Suppressor macrophage (primary cell): Measurements from ENCODE around the gene KCNJ10.
A peak's percentile ranks its signal among the peaks of the same experiment; 100 is the strongest.

Experiments used
- DNase-seq, 4 experiments: peaks; one replicate each; pipeline ENCODE4 v3.0.0-alpha.2; 2020 to 2022

KCNJ10 gene

DNA sequence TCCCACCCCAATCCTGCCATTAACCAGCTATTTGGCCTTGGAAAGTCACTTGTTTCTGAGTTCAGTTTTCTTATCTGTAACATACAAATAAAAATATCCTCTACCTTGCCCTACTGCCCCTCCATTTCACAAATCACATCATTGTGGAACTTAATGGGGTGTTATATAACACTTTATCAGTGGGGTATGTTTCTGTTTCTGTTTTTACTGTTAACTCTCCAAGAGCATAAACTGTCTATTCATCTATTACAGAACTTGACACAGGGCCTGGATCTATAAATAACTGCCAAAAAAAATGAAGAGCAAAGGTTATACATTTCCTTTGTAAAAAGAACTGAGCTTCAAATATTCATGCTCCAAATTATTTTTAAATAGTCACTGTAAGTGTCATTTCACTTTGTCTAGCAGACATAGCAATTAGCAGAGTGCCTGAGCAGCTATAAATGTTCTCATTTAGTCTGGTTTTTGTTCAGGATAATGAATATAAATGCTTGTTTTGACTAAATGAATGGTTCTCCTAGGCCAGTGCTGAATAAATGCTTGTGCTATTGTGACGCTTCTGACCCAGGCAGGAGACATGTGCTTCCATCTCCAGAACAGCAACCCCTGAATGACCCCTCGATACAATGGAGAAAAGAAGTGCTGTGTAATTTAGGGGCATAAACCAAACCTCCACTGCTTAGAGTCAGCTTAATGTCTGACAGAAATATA, 45.6 kb downstream of the KCNJ10 start:
- no peak for DNase-seq

DNA sequence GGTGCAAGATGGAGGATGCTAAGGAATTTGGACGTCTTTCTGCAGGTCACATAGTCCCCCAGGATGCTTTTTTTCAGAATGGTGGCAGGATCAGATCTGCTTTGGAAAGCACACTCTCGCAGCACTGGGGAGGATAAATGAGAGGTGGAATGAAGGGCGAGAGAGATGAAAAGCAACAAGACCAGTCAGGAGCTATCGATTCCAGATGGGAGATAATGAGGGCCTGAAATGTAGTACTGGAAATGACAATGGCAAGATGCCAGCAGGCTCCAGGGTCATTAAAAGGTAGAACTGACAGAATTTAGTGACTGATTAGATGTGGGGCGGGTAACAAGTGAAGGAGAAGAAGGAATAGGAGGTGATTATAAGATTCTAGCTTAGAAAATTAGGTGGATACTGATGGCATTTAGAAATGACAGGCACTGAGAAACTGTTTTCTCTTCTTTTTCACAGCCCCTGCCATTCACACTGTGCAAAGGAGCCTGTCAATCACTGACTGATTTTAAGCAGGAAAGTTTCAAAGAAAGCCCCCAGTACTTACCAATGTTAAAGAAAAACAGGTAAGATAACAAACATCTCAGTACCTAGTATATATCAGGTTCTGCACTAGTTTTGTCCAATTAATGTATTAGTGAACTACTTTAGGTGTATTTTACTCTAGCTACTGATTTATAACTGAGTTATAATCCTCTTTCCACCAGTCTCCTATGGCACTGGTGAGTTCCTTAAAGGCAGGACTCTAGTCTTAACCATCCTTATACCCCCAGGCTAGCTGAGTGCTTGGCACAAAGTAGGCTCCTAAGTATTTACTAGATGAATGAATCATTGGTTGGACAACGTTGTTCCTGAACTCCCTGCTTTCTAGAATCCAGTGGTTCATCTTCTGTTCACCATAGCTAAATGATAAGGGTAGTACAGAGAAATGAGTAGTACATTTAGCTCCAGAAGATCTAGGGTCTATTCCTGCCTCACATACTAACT, 47.3 kb downstream of the KCNJ10 start:
- DNase-seq: no peak

DNA sequence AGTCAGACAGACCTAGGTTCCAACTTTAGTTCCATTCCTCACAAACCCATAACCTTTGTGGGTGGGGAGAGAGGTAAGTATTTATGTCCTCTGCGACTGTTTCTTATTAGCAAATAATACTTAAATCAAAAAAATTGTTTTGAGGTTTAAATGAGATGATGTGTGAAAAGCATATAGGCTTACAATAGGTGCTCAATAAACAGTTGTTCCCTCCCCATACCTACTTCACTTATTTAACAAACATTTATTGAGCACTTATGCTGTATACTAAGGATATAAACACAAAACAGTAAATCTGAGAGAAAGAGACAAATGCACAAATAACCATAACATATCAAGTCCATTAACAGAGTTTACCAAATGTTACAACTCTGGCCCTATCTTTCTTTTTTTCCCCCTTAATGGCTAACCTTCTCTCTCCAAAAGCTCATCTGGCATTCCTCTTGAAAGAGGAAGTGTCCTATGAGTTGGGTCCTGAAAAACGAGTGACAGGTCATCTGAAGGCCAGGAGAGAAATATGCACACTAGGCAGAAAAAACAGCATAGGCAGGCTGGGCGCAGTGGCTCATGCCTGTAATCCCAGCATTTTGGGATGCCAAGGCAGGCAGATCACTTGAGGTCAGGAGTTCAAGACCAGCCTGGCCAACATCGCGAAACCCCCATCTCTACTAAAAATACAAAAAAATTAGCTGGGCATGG, 48.4 kb downstream of the KCNJ10 start:
- peak in 2 of 4 experiments; percentile 23 to 34 for DNase-seq

DNA sequence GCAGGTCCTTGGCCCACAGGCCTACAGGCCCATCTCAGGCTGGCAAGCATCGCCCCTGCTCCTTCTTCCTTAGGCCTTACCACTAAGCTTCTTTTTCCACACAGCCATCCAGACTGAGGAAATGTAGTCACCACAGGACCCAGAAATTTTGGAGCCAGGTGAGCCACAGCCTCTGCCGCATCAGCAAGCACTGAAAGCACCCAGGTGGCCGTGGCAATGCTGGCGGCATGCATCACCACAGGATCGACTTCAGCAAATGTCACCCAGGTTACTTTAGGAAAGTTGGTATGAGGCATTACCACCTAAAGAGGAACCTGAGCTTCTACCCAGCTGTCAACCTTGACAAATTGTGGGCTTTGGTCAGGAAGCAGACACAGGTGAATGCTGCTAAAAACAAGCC, 49.8 kb downstream of the KCNJ10 start:
- DNase-seq: no peak

GRCh38 chr1:160018900-160019299, 51.1 kb downstream of the KCNJ10 start:
- peak in 3 of 4 experiments; percentile 19 to 35 (median 22) for DNase-seq

DNA sequence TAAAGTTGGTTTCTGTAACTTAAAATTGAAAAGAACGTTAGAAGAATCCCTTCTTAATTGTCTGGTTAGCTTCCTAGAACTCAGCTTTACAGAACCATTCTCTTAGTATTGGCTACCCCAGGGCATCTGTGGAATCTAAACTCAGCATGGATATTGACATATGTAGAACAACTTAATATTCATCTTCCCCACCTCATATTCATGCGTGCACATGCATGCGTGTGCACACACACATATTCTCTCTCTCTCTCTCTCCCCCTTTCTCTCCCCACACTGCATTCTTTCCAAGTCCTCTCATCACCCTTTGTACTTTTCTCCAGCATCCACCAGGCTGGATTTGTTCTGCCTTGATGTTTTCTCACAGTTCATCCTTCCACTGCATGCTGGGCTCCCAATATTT, 51.6 kb downstream of the KCNJ10 start:
- no peak for DNase-seq

DNA sequence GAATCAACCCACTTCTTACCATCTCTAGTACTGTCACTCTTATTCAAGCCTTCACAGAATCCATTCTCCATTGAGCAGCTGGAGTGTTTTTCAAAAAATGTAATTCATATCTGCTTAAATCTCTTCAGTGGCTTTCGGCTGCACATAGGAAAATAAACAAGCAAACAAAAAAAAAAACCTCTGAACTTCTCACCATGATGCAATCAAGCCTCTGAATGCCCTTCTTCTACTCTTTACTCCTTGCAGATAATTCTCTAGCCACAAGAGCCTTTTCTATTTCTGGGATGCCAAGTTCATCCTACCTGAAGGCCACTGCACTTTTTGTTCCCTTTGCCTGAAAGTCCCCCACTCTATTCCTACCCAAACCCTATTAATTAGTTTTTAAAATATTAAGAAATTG, 52.4 kb downstream of the KCNJ10 start:
- no peak for DNase-seq

- DNase-seq: no peak
Measured at GRCh38 chr1:160011781-160012180, 58.2 kb downstream of the KCNJ10 start.

DNA sequence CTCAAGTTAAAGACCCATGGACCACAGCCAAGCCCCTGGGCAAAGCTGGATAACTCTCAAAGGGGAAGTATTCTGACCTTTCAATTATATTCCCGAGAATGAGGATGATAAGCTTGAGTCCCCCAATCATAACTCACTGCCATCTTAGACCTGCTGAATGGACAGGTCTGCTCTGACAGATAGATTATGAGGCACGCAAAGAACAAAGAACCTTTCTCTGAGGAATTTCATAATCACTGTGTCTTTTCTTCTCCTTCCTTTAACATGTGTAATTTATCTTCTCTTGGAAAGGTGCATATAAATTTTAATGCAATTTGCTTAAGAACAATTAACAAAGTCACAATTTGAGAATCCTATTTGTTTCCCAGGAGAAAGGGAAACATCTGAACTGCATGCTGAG, 60.2 kb downstream of the KCNJ10 start:
- no peak for DNase-seq

GRCh38 chr1:160009081-160009480, 60.9 kb downstream of the KCNJ10 start:
- peak in 3 of 4 experiments; percentile 19 to 80 (median 44) for DNase-seq

GRCh38 chr1:160007577-160008200, 62.3 kb downstream of the KCNJ10 start:
- DNase-seq: peak in 3 of 4 experiments; percentile 44 to 59 (median 46)

DNA sequence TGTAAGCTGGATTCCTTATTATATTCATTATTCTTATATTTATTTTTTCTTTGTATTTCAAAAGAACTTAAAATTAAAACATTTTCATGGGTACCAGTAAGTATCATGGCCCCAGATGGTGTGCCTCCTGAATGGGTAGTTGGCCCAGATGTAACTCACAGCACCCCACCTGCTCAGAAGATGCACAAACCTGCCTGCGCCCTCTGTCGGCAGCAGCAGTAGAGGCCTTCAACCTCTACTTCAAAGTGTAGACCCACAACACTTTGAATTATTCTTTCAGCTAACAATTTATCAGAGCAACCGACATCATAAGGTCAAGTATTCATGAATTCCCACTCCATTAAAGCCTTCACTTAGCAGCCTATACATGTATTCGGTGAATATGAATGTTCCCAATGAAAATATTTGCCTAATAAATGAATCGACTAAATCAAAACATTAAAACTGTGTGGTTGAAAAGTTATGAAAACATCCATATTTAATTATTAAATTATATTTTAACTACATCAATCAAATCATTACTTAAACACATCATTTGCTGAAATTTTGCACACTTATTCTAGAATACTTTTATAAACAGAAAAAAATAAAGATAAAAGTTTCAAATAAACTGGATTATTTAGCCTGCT, 63.5 kb downstream of the KCNJ10 start:
- peak; percentile 66 to 87 (median 82) for DNase-seq

DNA sequence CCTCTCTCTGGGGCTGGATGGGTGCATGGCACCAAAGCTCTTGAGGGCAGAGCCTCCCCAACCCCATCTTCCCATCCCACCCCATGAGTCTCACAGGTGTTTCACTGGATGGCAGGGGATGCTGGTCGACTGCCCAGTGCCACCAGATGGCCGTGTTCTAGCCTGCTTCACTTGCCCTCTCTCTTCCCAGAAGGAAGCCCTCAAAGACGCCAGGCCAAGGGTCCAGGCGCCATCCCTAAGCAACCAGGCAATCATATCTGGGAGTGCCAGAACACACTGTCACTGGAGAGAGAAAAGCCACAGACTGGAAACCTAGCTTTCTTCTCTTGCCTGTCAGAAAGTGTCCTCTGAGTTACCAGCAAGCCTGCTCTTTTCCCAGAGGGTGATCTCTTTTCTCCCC, 64.9 kb downstream of the KCNJ10 start:
- no peak for DNase-seq

DNA sequence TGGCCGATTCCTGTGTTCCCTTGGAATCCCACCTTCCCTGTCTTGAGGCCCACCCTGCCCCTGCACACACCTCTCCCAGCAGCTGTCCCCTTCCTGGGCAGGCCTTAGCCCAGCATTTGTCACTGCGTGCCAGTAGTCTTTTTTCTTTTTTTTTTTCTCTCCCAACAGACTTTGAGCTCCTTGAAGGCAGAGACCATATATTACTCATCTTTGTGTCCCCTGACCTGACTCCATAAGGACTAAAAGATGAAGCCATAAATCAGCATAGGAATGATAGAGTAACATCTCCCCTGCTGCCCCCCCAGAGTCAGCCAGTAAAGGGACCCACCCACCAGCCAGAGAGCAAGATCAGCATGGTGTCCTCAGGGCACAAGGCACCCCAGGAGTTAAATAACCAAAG, 65.5 kb downstream of the KCNJ10 start:
- no peak for DNase-seq

DNA sequence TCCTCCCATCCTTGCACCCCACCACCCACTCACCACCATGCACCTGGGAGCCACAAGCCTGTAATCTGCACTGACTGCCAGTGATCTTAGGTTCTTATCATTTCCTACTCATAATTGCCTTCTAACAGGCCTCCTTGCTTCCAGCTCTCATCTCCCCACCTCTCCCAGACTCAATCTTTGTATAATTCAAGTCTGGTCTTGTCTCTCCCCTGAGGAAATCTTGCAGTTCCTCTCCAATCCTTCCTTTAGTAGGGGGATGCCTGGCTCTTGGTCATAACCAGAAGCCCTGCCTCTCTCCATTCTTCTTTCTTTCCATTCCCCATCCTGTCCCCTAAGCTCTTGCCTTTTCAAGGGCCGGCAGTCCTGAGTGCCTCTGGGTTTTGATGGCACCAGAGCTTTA, 66.0 kb downstream of the KCNJ10 start:
- DNase-seq: no peak

- DNase-seq: no peak
Measured at GRCh38 chr1:160001440-160001839, 68.5 kb downstream of the KCNJ10 start.

- no peak for DNase-seq
Measured at GRCh38 chr1:159999204-159999603, 70.8 kb downstream of the KCNJ10 start.

DNA sequence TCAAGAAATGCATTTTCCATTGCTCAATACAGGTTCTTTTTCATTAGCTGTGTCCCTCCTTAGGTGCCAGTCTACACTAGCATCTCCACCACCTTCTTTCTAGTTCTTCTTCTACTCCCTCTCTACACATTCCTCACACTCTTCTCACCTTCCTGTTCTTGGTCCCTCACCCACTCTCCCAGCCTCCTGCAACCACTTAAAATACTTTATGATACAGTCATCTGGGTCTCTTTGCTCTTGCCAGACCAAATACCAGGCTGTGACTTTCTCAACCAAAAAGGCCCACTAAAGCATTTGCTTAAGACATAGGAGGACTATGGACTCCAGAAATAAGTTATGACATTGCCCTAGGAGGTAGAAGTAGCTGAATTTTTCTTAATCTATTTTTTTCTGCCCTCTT, 73.3 kb downstream of the KCNJ10 start:
- DNase-seq: no peak

DNA sequence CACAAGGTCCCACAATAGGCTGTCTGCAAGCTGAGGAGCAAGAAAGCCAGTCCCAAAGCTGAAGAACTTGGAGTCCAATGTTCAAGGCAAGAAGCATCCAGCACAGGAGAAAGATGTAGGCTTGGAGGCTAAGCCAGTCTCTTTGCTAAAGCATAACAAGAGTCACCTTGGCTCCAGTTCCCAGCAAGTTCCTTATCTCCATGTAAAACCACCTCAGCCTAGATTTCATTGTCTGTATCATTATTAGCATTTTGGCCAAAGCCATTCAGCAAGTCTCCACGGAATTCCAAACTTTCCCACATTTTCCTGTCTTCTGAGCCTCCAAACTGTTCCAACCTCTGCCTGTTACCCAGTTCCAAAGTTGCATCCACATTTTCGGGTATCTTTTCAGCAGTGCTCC, 75.1 kb downstream of the KCNJ10 start:
- DNase-seq: no peak

- no peak for DNase-seq
Measured at GRCh38 chr1:159993911-159994310, 76.0 kb downstream of the KCNJ10 start.

GRCh38 chr1:159992161-159992560, 77.8 kb downstream of the KCNJ10 start:
- DNase-seq: no peak

- peak; percentile 43 to 64 (median 62) for DNase-seq
Measured at GRCh38 chr1:159991513-159991912, 78.4 kb downstream of the KCNJ10 start.
